ENCODE measurements around the gene CYFIP1. TPM values are rescaled to one million over a fixed set of nuclear protein-coding genes. Genes with fewer than 3 reads are reported as not detected.

Gene CYFIP1
- total and polyA plus RNA-seq, 10 of the 15 experiments (the other 5 are each of a cell fraction or from before 2014, with no cell fraction given): 3.5 to 46.2 (median 28.3) TPM

- TF ChIP-seq ZNF592 (IDR thresholded peaks at IDR 0.05) (no peak), POU2F2 (IDR thresholded peaks at IDR 0.05; ENCODE audit: borderline replicate concordance, low read depth, low read length) (no peak), MTA3 (IDR thresholded peaks at IDR 0.05; ENCODE audit: borderline replicate concordance, low read length) (no peak), ATF2 (IDR thresholded peaks at IDR 0.05; ENCODE audit: low read length) (no peak), STAT1 (conservative IDR thresholded peaks at IDR 0.05) (no peak), CHD4 (IDR thresholded peaks at IDR 0.05) (no peak), HCFC1 (IDR thresholded peaks at IDR 0.05; ENCODE audit: low read length) (no peak)
Measured at GRCh38 chr15:22912256-22912655, 67.9 kb downstream of the CYFIP1 start (continued).

GRCh38 chr15:22911306-22911705 lies 68.9 kb downstream of the CYFIP1 start:
- RAD21 ChIA-PET (ENCODE audit: unreplicated experiment): no interaction called here
- no peaks in the 10 kb centered on the region for H3K79me2 ChIP-seq (ENCODE audit: control insufficient read depth, insufficient read depth, low read length)
- no peak overlapping the region for H2AFZ ChIP-seq (ENCODE audit: control insufficient read depth, low read depth, low read length)
- no peaks in the 10 kb centered on the region for H3K4me1 ChIP-seq (ENCODE audit: control insufficient read depth, insufficient read depth, low read length)
- SMC1A ChIA-PET (ENCODE audit: uncharacterized antibody, unreplicated experiment): no interaction called here
- intact Hi-C loops (cut with micrococcal nuclease; ENCODE audit: unreplicated experiment): no loop called here
- H3K27ac ChIP-seq (ENCODE audit: control insufficient read depth, insufficient read depth): no peak overlapping the region
- H3K4me3 ChIP-seq: no peak overlapping the region
- ATAC-seq (no peak), DNase-seq (ENCODE audit: low read depth, low spot score) (no peak), FAIRE-seq (no peak)
- no TSS peak for BruUV-seq (replicated peaks)
- H3K4me2 ChIP-seq (ENCODE audit: control insufficient read depth, insufficient read depth): no peak overlapping the region
- in situ Hi-C loops (cut with MboI): loop anchor here (5.0 kb wide), 1 partner anchor 54 kb away; no protein-coding TSS in a partner anchor
- no peak overlapping the region for H3K9ac ChIP-seq (ENCODE audit: control insufficient read depth, insufficient read depth, low read length)
- H3K27me3 ChIP-seq (replicated peaks in 1 of 2; ENCODE audit: control insufficient read depth in 2 of 2, insufficient read depth in 2 of 2, low read length in 1 of 2): no peaks in the 10 kb centered on the region
- POLR2A ChIA-PET: no interaction called here
- no peaks in the 10 kb centered on the region for H3K9me3 ChIP-seq (replicated peaks; ENCODE audit: control insufficient read depth, insufficient read depth, low read length)
- 83% methylated on average over 8 of the region's 8 CpGs for WGBS (ENCODE audit: insufficient coverage, insufficient replicate concordance, low lambda C conversion rate, missing lambda C conversion rate)
- peaks cover 2 to 14% of the 10 kb centered on the region in 2 experiments; a peak in 3 of 4 replicates for H3K36me3 ChIP-seq (ENCODE audit: control insufficient read depth in 2 of 2, insufficient read depth in 2 of 2, low read length in 1 of 2)
- CTCF ChIA-PET: no interaction called here
- no peaks in the 10 kb centered on the region for H4K20me1 ChIP-seq (ENCODE audit: control insufficient read depth, insufficient read depth)
- TF ChIP-seq ZNF687 (IDR thresholded peaks at IDR 0.05): no peak
- TF ChIP-seq HDGF (IDR thresholded peaks at IDR 0.05): no peak

All from GM12878 (cell line).